PFSK-1 (cell line): ENCODE results near the gene SYNE1.

ENCODE experiments used
- FOXP2 ChIP-seq: optimal IDR thresholded peaks from 2 replicates; pipeline ENCODE3; 2011; ENCODE audit warnings: borderline replicate concordance, control low read depth, inconsistent platforms; ENCODE audit not compliant: insufficient read depth; ENCODE audit errors: extremely low read length, extremely low read depth
- POLR2AphosphoS5 ChIP-seq: IDR thresholded peaks from 2 replicates; pipeline ENCODE4 v1.6.1; 2012; ENCODE audit warnings: low read depth, mild to moderate bottlenecking, control low read depth, low read length, moderate library complexity
- SIN3A ChIP-seq: IDR thresholded peaks from 2 replicates; pipeline ENCODE4 v1.6.1; 2012; ENCODE audit warnings: mild to moderate bottlenecking, low read length, moderate library complexity, borderline replicate concordance; ENCODE audit not compliant: insufficient read depth
- TAF1 ChIP-seq: IDR thresholded peaks from 2 replicates; pipeline ENCODE4 v1.6.1; 2012; ENCODE audit warnings: low read length, control low read depth, borderline replicate concordance; ENCODE audit not compliant: insufficient read depth
- TF ChIP-seq, protein P1 (sequence below), 2 experiments: IDR thresholded peaks; 2 replicates each; pipeline versions ENCODE4 v1.6.1 to v1.8.0; 2011 to 2012; ENCODE audit warnings: low read depth in 2 of 2, low read length in 2 of 2, control low read depth in 1 of 2, inconsistent platforms in 1 of 2, mild to moderate bottlenecking in 1 of 2, moderate library complexity in 1 of 2; ENCODE audit not compliant: insufficient read depth in 1 of 2

The SYNE1 gene

DNA sequence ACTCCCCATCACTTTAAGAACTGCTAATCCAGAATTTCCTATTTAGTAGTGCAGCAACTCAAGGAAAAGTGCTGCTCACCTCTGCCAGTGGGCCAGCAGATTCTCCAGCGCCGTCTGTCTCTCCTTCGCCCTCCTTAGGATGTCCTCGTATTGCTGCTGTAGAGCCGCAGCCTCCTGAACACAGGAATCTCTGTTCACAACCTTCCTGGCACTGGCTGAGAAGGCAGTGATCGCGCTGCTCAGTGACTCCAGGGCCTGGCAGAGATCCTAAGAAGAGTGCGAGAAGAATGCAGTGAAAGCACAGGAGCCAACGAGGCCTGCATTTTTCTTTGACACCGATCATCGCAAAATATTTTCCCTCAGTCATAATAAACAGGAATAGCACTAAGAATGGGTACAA lies 209.0 kb downstream of the SYNE1 start:
- TF ChIP-seq TAF1: no peak

- TF ChIP-seq FOXP2 (no peak), TAF1 (no peak), SIN3A (no peak), POLR2AphosphoS5 (no peak)
- TF ChIP-seq, protein P1, sequence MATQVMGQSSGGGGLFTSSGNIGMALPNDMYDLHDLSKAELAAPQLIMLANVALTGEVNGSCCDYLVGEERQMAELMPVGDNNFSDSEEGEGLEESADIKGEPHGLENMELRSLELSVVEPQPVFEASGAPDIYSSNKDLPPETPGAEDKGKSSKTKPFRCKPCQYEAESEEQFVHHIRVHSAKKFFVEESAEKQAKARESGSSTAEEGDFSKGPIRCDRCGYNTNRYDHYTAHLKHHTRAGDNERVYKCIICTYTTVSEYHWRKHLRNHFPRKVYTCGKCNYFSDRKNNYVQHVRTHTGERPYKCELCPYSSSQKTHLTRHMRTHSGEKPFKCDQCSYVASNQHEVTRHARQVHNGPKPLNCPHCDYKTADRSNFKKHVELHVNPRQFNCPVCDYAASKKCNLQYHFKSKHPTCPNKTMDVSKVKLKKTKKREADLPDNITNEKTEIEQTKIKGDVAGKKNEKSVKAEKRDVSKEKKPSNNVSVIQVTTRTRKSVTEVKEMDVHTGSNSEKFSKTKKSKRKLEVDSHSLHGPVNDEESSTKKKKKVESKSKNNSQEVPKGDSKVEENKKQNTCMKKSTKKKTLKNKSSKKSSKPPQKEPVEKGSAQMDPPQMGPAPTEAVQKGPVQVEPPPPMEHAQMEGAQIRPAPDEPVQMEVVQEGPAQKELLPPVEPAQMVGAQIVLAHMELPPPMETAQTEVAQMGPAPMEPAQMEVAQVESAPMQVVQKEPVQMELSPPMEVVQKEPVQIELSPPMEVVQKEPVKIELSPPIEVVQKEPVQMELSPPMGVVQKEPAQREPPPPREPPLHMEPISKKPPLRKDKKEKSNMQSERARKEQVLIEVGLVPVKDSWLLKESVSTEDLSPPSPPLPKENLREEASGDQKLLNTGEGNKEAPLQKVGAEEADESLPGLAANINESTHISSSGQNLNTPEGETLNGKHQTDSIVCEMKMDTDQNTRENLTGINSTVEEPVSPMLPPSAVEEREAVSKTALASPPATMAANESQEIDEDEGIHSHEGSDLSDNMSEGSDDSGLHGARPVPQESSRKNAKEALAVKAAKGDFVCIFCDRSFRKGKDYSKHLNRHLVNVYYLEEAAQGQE (IDR thresholded peaks at IDR 0.05; ENCODE audit: insufficient read depth in 1 of 2, low read depth in 2 of 2, low read length in 2 of 2): no peak
Observed at GRCh38 chr6:152426276-152426675, 210.9 kb downstream of the SYNE1 start.

DNA sequence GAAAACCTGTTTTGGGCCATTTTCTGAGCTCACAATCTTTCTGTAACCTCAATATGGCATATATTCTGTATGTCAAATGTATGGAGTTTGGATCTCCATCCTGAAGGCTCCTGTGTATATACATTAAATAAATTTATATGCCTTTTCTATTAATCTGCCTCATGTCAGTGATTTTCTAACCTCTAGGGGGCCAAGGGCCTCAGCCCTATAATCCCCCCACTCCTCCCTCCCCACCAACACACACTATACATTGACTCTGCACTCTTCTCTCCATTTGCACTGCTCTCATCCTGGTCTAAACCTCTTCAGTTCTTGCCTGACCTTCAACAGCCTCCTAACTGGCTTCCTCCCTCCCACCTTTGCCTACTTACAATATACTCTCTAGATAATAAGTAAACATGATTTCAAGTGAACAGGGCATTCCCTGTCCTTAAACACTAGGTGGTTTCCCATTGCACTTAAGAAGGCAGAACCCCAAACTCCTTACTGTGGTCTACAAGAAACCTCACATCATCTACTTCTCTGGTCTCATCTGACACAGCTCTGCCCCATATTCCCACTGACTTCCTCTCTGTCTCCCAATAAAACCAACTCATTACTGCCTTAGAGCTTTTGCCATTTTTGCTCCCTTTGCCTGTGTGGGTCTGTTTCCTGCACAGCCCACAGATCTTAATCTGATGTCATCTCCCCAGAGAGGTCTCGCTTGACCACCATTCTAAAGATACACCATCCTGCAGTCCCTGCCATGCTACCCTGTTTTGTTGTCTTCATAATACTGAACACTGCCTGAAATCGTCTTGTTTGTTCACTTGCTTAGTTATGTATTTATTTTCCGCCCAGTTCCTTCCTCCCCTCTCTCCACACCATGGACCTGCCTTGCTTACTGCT lies 213.7 kb downstream of the SYNE1 start:
- TF ChIP-seq POLR2AphosphoS5 (no peak), TAF1 (no peak), SIN3A (no peak), FOXP2 (no peak)
- TF ChIP-seq, protein P1 (IDR thresholded peaks at IDR 0.05; ENCODE audit: insufficient read depth in 1 of 2, low read depth in 2 of 2, low read length in 2 of 2): no peak

GRCh38 chr6:152420696-152421095 lies 216.5 kb downstream of the SYNE1 start:
- no peak for TF ChIP-seq TAF1
- TF ChIP-seq, protein P1 (IDR thresholded peaks at IDR 0.05; ENCODE audit: insufficient read depth in 1 of 2, low read depth in 2 of 2, low read length in 2 of 2): no peak
- no peak for TF ChIP-seq FOXP2
- no peak for TF ChIP-seq POLR2AphosphoS5
- TF ChIP-seq SIN3A: no peak

DNA sequence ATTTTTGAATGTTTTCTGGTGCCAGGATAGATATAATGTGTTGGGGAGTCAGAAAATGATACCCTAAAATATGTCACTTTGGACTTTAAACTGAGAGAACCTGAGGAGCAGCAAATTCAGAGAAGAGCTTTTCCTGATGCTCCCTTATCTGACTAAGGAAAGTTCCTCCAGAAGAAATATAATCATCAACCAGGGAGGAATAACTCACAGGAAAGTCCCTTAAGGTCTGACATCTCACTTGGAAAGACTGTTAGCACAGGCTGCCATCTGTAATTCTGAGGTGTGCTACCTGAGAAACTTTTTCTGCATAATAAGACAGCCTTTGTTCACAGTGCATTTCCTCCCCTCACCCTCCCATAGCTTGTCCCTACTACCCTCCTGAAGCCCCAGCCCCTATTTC lies 218.6 kb downstream of the SYNE1 start:
- TF ChIP-seq POLR2AphosphoS5: no peak

GRCh38 chr6:152416652-152417051 lies 220.5 kb downstream of the SYNE1 start:
- no peak for TF ChIP-seq TAF1
